Brain microvascular endothelial cell (primary cell): ENCODE results near the gene ASCC3.

Experiments used
- DNase-seq: peaks from one replicate; pipeline ENCODE4 v3.0.0-alpha.2; 2020
- H3K27ac ChIP-seq: fragments of 250-450 bp; sonication (Bioruptor Pico); 2 replicates; pipeline ENCODE4 v1.5.1; 2020; ENCODE audit warnings: mild to moderate bottlenecking, moderate library complexity
- H3K27me3 ChIP-seq: fragments of 250-450 bp; sonication (Bioruptor Pico); replicated peaks from 2 replicates; pipeline ENCODE4 v1.5.1; 2020; ENCODE audit warnings: mild to moderate bottlenecking
- H3K36me3 ChIP-seq: fragments of 250-450 bp; sonication (Bioruptor Pico); replicated peaks from 2 replicates; pipeline ENCODE4 v1.5.1; 2020; ENCODE audit warnings: mild to moderate bottlenecking
- H3K4me3 ChIP-seq: 2 replicates; pipeline ENCODE4 v1.5.1; 2011; ENCODE audit warnings: low read depth, mild to moderate bottlenecking, control low read depth, low read length, moderate library complexity
- CTCF ChIP-seq: IDR thresholded peaks from 2 replicates; pipeline ENCODE4 v1.5.1; 2011; ENCODE audit warnings: low read depth, mild to moderate bottlenecking, moderate library complexity, low read length, control low read depth, inconsistent platforms; ENCODE audit errors: missing control alignments
- in situ Hi-C: cut with HindIII; loops from 2 replicates; pipeline ENCODE4 v1.10.0; 2017; ENCODE audit warnings: low sequenced_read_pairs, low pct_ligation_motif_present

The ASCC3 gene

GRCh38 chr6:100809346-100809745 lies 71.8 kb downstream of the ASCC3 start:
- H3K36me3 ChIP-seq, result peaks cover 4% of the 10 kb centered on the region
- no peak overlapping the region for H3K4me3 ChIP-seq
- no peak overlapping the region for H3K27ac ChIP-seq
- no peaks in the 10 kb centered on the region for H3K27me3 ChIP-seq
- DNase-seq, result no peak
- no peak for TF ChIP-seq CTCF
- in situ Hi-C loops, result no loop called here

GRCh38 chr6:100808638-100809275 lies 72.4 kb downstream of the ASCC3 start:
- no peak overlapping the region for H3K4me3 ChIP-seq
- DNase-seq, result peak; percentile 11
- TF ChIP-seq CTCF, result no peak
- in situ Hi-C loops, result no loop called here
- peaks cover 4% of the 10 kb centered on the region for H3K36me3 ChIP-seq
- no peak overlapping the region for H3K27ac ChIP-seq
- H3K27me3 ChIP-seq, result no peaks in the 10 kb centered on the region

- H3K27me3 ChIP-seq, result no peaks in the 10 kb centered on the region
- no peak for DNase-seq
- in situ Hi-C loops, result no loop called here
- peaks cover 4% of the 10 kb centered on the region for H3K36me3 ChIP-seq
- no peak overlapping the region for H3K4me3 ChIP-seq
- no peak overlapping the region for H3K27ac ChIP-seq
- no peak for TF ChIP-seq CTCF
Measured at GRCh38 chr6:100806296-100806695, 74.8 kb downstream of the ASCC3 start.

- no peak overlapping the region for H3K4me3 ChIP-seq
- no peak for TF ChIP-seq CTCF
- peaks cover 8% of the 10 kb centered on the region for H3K36me3 ChIP-seq
- DNase-seq, result no peak
- no peaks in the 10 kb centered on the region for H3K27me3 ChIP-seq
- in situ Hi-C loops, result no loop called here
- H3K27ac ChIP-seq, result no peak overlapping the region
Measured at GRCh38 chr6:100803264-100804045, 77.7 kb downstream of the ASCC3 start.

- no peak overlapping the region for H3K27ac ChIP-seq
- no peak for DNase-seq
- H3K4me3 ChIP-seq, result no peak overlapping the region
- no peak for TF ChIP-seq CTCF
- in situ Hi-C loops, result no loop called here
- peaks cover 14% of the 10 kb centered on the region for H3K36me3 ChIP-seq
- no peaks in the 10 kb centered on the region for H3K27me3 ChIP-seq
Measured at GRCh38 chr6:100801036-100801435, 80.1 kb downstream of the ASCC3 start.
